ENCODE data around the gene BTRC.

GRCh38 chr10:101364721-101365120 lies 10.8 kb downstream of the BTRC start:
- TF ChIP-seq BCL3 (IDR thresholded peaks at IDR 0.05): no peak
- no peak for TF ChIP-seq CTCF (IDR thresholded peaks at IDR 0.05)
- TF ChIP-seq POLR2A (IDR thresholded peaks at IDR 0.05; ENCODE audit: low read length): no peak
- no peak for TF ChIP-seq RCOR1 (IDR thresholded peaks at IDR 0.05; ENCODE audit: low read depth, low read length)
- no peak for TF ChIP-seq SREBF2 (IDR thresholded peaks at IDR 0.05)
- TF ChIP-seq FOSL2 (IDR thresholded peaks at IDR 0.05): no peak
- TF ChIP-seq FOSL2 (CRISPR knock-in tag; IDR thresholded peaks at IDR 0.05): no peak

All from A549 (cell line).